Panc1 (cell line): ENCODE results near the gene MSI2.

Experiments used
- POLR2AphosphoS5 ChIP-seq: IDR thresholded peaks from 2 replicates; pipeline ENCODE4 v1.6.1; 2012; ENCODE audit warnings: mild to moderate bottlenecking, low read depth, low read length, moderate library complexity
- SIN3A ChIP-seq: IDR thresholded peaks from 2 replicates; pipeline ENCODE4 v1.6.1; 2012; ENCODE audit warnings: low read depth, mild to moderate bottlenecking, low read length, moderate library complexity, borderline replicate concordance; ENCODE audit not compliant: insufficient read depth
- TCF7L2 ChIP-seq: IDR thresholded peaks from 2 replicates; pipeline ENCODE4 v1.6.1; 2011; ENCODE audit warnings: mild to moderate bottlenecking, low read depth, low read length, inconsistent platforms
- TF ChIP-seq, protein P1 (sequence below): fragments of 450-650 bp; IDR thresholded peaks from 2 replicates; pipeline ENCODE4 v1.5.1; 2017; ENCODE audit warnings: mild to moderate bottlenecking
- TF ChIP-seq, protein P2 (sequence below), 2 experiments: IDR thresholded peaks; 2 replicates each; pipeline ENCODE4 v1.6.1; 2011 to 2012; ENCODE audit warnings: low read depth in 2 of 2, control low read depth in 1 of 2, low read length in 1 of 2, mild to moderate bottlenecking in 1 of 2, moderate library complexity in 1 of 2; ENCODE audit not compliant: insufficient read depth in 1 of 2

DNA sequence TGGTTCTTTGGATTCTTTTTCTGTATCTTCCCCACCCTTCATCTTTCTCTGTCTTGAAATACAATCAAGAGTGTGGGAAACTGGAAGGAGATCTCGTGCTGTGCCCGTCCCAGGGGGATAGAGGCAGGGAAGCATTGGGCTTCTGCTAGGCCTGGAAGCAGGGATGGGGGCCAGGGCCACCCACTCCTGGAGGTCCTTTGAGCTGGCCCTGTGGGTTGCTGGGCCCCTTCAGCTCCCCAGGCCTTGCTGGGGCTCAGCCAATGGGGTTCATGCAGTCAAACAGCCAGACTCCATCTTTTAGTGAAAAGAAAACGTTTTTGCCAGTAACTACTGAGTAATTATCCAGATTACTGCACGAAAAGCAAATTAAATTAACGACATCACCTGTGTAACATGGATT is 421.0 kb downstream of the MSI2 start:
- TF ChIP-seq, protein P1, sequence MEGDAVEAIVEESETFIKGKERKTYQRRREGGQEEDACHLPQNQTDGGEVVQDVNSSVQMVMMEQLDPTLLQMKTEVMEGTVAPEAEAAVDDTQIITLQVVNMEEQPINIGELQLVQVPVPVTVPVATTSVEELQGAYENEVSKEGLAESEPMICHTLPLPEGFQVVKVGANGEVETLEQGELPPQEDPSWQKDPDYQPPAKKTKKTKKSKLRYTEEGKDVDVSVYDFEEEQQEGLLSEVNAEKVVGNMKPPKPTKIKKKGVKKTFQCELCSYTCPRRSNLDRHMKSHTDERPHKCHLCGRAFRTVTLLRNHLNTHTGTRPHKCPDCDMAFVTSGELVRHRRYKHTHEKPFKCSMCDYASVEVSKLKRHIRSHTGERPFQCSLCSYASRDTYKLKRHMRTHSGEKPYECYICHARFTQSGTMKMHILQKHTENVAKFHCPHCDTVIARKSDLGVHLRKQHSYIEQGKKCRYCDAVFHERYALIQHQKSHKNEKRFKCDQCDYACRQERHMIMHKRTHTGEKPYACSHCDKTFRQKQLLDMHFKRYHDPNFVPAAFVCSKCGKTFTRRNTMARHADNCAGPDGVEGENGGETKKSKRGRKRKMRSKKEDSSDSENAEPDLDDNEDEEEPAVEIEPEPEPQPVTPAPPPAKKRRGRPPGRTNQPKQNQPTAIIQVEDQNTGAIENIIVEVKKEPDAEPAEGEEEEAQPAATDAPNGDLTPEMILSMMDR: no peak
- TF ChIP-seq, protein P2, sequence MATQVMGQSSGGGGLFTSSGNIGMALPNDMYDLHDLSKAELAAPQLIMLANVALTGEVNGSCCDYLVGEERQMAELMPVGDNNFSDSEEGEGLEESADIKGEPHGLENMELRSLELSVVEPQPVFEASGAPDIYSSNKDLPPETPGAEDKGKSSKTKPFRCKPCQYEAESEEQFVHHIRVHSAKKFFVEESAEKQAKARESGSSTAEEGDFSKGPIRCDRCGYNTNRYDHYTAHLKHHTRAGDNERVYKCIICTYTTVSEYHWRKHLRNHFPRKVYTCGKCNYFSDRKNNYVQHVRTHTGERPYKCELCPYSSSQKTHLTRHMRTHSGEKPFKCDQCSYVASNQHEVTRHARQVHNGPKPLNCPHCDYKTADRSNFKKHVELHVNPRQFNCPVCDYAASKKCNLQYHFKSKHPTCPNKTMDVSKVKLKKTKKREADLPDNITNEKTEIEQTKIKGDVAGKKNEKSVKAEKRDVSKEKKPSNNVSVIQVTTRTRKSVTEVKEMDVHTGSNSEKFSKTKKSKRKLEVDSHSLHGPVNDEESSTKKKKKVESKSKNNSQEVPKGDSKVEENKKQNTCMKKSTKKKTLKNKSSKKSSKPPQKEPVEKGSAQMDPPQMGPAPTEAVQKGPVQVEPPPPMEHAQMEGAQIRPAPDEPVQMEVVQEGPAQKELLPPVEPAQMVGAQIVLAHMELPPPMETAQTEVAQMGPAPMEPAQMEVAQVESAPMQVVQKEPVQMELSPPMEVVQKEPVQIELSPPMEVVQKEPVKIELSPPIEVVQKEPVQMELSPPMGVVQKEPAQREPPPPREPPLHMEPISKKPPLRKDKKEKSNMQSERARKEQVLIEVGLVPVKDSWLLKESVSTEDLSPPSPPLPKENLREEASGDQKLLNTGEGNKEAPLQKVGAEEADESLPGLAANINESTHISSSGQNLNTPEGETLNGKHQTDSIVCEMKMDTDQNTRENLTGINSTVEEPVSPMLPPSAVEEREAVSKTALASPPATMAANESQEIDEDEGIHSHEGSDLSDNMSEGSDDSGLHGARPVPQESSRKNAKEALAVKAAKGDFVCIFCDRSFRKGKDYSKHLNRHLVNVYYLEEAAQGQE (IDR thresholded peaks at IDR 0.05; ENCODE audit: insufficient read depth in 1 of 2, low read depth in 2 of 2, low read length in 1 of 2): no peak
- TF ChIP-seq SIN3A (no peak), POLR2AphosphoS5 (no peak), TCF7L2 (no peak)
